Mucosa of rectum (tissue), 2 donors: ENCODE measurements around the gene VWA1.
"Not testable (repeated sequence)": the region's sequence is repeated elsewhere in the genome, so short reads cannot be mapped to it uniquely, and the experiment has no call there.

ENCODE experiments used
- H3K27ac ChIP-seq, 2 donors: one replicate each; pipeline ENCODE4 v1.7.0; 2013; ENCODE audit warnings: inconsistent platforms in 2 of 2, low read depth in 2 of 2, low read length in 2 of 2
- H3K27me3 ChIP-seq, 2 donors: one replicate each; pipeline ENCODE4 v1.7.0; 2013; ENCODE audit warnings: low read length in 2 of 2; ENCODE audit not compliant: control insufficient read depth in 2 of 2, insufficient read depth in 2 of 2
- H3K36me3 ChIP-seq, 2 donors: one replicate each; pipeline ENCODE4 v1.7.0; 2013; ENCODE audit warnings: low read length in 2 of 2; ENCODE audit not compliant: control insufficient read depth in 2 of 2, insufficient read depth in 2 of 2
- H3K4me1 ChIP-seq, 2 donors: one replicate each; pipeline ENCODE4 v1.7.0; 2013; ENCODE audit warnings: low read length in 2 of 2, mild to moderate bottlenecking in 1 of 2; ENCODE audit not compliant: control insufficient read depth in 2 of 2, insufficient read depth in 2 of 2
- H3K4me3 ChIP-seq, 2 donors: one replicate each; pipeline ENCODE4 v1.7.0; 2013; ENCODE audit warnings: low read length in 2 of 2
- H3K9ac ChIP-seq, 2 donors: one replicate each; pipeline ENCODE4 v1.7.0; 2013; ENCODE audit warnings: low read length in 2 of 2, low read depth in 1 of 2, mild to moderate bottlenecking in 1 of 2
- H3K9me3 ChIP-seq, 2 donors: one replicate each; pipeline ENCODE4 v1.7.0; 2013; ENCODE audit warnings: low read length in 2 of 2; ENCODE audit not compliant: control insufficient read depth in 2 of 2
- donor health status: healthy.
- donor health status: Normal muscosa, but diverticular disease.

The VWA1 gene

GRCh38 chr1:1417825-1418463, 17.5 kb upstream of the VWA1 start:
- not testable (repeated sequence) for H3K9me3 ChIP-seq, H3K4me3 ChIP-seq, H3K9ac ChIP-seq, H3K36me3 ChIP-seq, H3K4me1 ChIP-seq, H3K27me3 ChIP-seq, H3K27ac ChIP-seq

- no peaks in the 10 kb centered on the region for H3K36me3 ChIP-seq
- H3K9ac ChIP-seq: no peak overlapping the region
- no peak overlapping the region for H3K4me3 ChIP-seq
- peaks cover 0 to 3% of the 10 kb centered on the region in 2 donors for H3K4me1 ChIP-seq
- no peaks in the 10 kb centered on the region for H3K9me3 ChIP-seq
- H3K27me3 ChIP-seq: peaks cover 0 to 3% of the 10 kb centered on the region in 2 donors
- H3K27ac ChIP-seq: no peak overlapping the region
Observed at GRCh38 chr1:1418464-1419362, 16.8 kb upstream of the VWA1 start.

- Histone ChIP-seq H3K4me1 (peaks cover 0 to 3% of the 10 kb centered on the region in 2 donors), H3K9ac (peak overlapping the region in 1 of 2 donors; percentile 24), H3K27ac (no peak overlapping the region), H3K4me3 (no peak overlapping the region), H3K36me3 (no peaks in the 10 kb centered on the region), H3K9me3 (no peaks in the 10 kb centered on the region), H3K27me3 (peaks cover 0 to 3% of the 10 kb centered on the region in 2 donors)
Observed at GRCh38 chr1:1419363-1419812, 16.1 kb upstream of the VWA1 start.

- peak overlapping the region in 1 of 2 donors; percentile 24 for H3K9ac ChIP-seq
- no peak overlapping the region for H3K27ac ChIP-seq
- H3K9me3 ChIP-seq: no peaks in the 10 kb centered on the region
- peaks cover 0 to 3% of the 10 kb centered on the region in 2 donors for H3K27me3 ChIP-seq
- H3K4me1 ChIP-seq: peaks cover 0 to 3% of the 10 kb centered on the region in 2 donors
- no peaks in the 10 kb centered on the region for H3K36me3 ChIP-seq
- H3K4me3 ChIP-seq: no peak overlapping the region
Observed at GRCh38 chr1:1419813-1420653, 15.5 kb upstream of the VWA1 start.

- H3K36me3 ChIP-seq: no peaks in the 10 kb centered on the region
- H3K4me3 ChIP-seq: no peak overlapping the region
- H3K9ac ChIP-seq: no peak overlapping the region
- no peak overlapping the region for H3K27ac ChIP-seq
- peaks cover 0 to 3% of the 10 kb centered on the region in 2 donors for H3K27me3 ChIP-seq
- H3K9me3 ChIP-seq: no peaks in the 10 kb centered on the region
- H3K4me1 ChIP-seq: peaks cover 0 to 3% of the 10 kb centered on the region in 2 donors
Observed at GRCh38 chr1:1420654-1421141, 14.8 kb upstream of the VWA1 start.

- H3K9me3 ChIP-seq: no peaks in the 10 kb centered on the region
- peaks cover 0 to 3% of the 10 kb centered on the region in 2 donors for H3K27me3 ChIP-seq
- no peak within 1 kb of the TSS for H3K9ac ChIP-seq
- no peak within 1 kb of the TSS for H3K27ac ChIP-seq
- no peak within 1 kb of the TSS for H3K4me3 ChIP-seq
- H3K4me1 ChIP-seq: peaks cover 0 to 3% of the 10 kb centered on the region in 2 donors
- H3K36me3 ChIP-seq: no peaks in the 10 kb centered on the region
Observed at GRCh38 chr1:1421147-1421906, 14.2 kb upstream of the VWA1 start, which contains the start of gene ANKRD65. Gene ANKRD65, minus strand, starts transcription at chr1:1421276. Its CDS starts 271 bp downstream, at chr1:1421005.

- no peak overlapping the region for H3K27ac ChIP-seq
- no peak overlapping the region for H3K9ac ChIP-seq
- peaks cover 0 to 3% of the 10 kb centered on the region in 2 donors for H3K4me1 ChIP-seq
- H3K4me3 ChIP-seq: no peak overlapping the region
- H3K36me3 ChIP-seq: no peaks in the 10 kb centered on the region
- H3K27me3 ChIP-seq: peaks cover 0 to 3% of the 10 kb centered on the region in 2 donors
- no peaks in the 10 kb centered on the region for H3K9me3 ChIP-seq
Observed at GRCh38 chr1:1421907-1422464, 13.5 kb upstream of the VWA1 start.

- Histone ChIP-seq H3K27me3 (peaks cover 0 to 3% of the 10 kb centered on the region in 2 donors), H3K9me3 (no peaks in the 10 kb centered on the region), H3K4me3 (no peak overlapping the region), H3K4me1 (peaks cover 0 to 3% of the 10 kb centered on the region in 2 donors), H3K36me3 (no peaks in the 10 kb centered on the region), H3K9ac (no peak overlapping the region), H3K27ac (no peak overlapping the region)
Observed at GRCh38 chr1:1422465-1423244, 12.8 kb upstream of the VWA1 start.
